Subcutaneous adipose tissue (tissue), 4 donors: ENCODE data around the gene HMGCS1. TPM values are rescaled to one million over a fixed set of nuclear protein-coding genes. Genes with fewer than 3 reads are reported as not detected.

Source experiments
- total RNA-seq, 4 donors: library from RNA; depleted of rRNA; stranded (reverse); fragments of >200 nt; gene quantifications; one replicate each; pipeline ENCODE4 v1.1.0, GENCODE V29; 2016
- TF ChIP-seq, protein P1 (sequence below): fragments of 450-650 bp; IDR thresholded peaks from one replicate; pipeline ENCODE4 v1.5.1; 2016; ENCODE audit warnings: low read depth, mild to moderate bottlenecking, control low read depth, antibody characterized with exemption, moderate library complexity

Gene HMGCS1
- total RNA-seq, 4 donors from 2014 or later: 22.9 to 36.7 (median 27.4) TPM

DNA sequence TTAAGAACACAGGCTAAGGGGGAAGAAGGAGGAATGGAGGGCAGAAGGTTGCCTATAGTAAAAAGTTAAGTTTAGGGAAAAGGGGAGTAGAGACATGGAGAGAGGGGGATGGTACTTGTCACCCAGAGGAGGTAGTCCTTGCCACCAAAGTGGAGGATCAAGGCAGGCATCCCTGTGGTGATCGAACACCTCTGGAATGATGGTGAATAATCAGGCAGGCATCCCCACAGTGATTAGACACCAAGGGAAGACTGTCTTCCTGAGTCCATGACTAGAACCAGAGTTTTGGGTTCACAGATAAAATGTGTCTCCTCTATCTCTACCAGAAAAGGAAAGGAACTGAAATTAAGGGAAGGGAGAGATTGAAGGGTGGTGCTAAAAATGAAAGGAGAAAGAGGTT lies 19.2 kb upstream of the HMGCS1 start:
- TF ChIP-seq, protein P1, sequence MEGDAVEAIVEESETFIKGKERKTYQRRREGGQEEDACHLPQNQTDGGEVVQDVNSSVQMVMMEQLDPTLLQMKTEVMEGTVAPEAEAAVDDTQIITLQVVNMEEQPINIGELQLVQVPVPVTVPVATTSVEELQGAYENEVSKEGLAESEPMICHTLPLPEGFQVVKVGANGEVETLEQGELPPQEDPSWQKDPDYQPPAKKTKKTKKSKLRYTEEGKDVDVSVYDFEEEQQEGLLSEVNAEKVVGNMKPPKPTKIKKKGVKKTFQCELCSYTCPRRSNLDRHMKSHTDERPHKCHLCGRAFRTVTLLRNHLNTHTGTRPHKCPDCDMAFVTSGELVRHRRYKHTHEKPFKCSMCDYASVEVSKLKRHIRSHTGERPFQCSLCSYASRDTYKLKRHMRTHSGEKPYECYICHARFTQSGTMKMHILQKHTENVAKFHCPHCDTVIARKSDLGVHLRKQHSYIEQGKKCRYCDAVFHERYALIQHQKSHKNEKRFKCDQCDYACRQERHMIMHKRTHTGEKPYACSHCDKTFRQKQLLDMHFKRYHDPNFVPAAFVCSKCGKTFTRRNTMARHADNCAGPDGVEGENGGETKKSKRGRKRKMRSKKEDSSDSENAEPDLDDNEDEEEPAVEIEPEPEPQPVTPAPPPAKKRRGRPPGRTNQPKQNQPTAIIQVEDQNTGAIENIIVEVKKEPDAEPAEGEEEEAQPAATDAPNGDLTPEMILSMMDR: no peak

- TF ChIP-seq, protein P1: no peak
These were observed 7.6 kb upstream of the HMGCS1 start for GRCh38 chr5:43320846-43321245.

DNA sequence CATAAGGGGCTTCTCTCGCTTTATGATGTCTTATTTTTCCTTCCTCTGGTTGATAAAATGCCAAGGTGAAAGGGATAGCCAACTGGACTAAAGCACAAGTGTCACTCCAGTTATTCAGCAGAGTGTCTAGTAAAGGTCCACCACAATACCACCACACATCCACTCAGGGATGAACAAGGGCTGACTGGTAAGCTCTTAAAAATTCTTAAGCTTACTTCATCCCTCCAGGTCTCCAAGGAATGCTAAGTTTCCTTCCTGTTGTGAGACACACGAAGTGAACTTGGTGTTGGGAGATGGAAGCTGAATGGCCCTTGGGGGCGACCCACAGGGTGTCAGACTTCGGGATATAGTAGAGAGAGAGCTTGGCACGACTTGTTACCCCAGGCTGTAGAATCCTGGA lies 3.2 kb upstream of the HMGCS1 start:
- TF ChIP-seq, protein P1: no peak

DNA sequence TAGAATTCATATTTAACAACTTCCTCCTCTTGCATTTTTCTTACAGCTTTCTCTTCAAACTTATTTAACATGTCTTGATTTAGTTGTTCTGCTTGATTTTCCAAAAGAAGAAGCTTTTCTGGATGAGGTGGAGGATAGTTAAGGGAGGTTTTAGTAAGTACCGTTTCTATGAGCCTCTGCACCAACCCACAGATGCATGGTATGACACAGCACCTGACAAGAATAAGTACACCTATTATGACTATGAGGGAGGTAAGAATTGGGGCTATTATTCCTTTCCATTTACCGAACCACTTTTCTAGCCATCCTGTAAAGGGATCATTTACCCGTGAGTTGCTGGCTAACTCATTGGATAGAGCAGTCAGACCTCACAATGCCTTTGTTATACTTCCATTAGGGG lies 2.5 kb upstream of the HMGCS1 start:
- TF ChIP-seq, protein P1: no peak

DNA sequence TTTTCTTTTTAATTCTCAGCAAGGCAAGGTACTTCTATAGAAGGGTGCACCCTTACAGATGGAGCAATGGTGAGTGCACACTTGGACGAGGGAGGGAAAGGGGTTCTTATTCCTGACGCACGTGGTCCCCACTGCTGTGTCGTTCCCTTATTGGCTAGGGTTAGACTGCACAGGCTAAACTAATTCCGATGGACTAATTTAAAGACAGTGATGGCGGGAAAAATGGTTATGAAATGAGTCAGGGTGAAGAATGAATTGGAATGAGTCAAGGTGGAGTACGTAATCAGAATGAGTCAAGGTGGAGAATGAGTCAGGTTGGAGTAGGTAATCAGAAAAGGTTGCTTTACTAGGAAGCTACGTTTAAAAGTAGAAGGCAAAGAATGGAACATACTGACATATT lies 2.1 kb upstream of the HMGCS1 start:
- TF ChIP-seq, protein P1: no peak

DNA sequence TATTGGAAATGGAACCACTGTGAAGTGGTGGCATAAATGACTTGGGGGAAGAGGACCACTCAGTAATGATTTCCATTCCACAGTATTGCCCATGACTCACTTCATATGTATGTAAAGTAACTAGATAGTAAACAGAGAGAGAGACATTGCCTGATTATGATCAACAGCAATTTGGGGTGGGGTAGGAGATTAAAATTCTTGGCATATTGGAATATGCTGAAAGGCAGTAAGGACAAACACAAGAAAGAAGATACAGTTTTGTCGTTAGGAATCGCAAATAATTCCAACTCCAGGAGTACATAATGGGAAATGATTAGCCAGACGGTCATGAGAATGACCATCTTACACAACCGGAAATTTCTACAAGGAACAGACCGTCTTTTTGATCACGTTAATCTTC lies 1.5 kb upstream of the HMGCS1 start:
- TF ChIP-seq, protein P1: no peak

- TF ChIP-seq, protein P1: no peak
These were observed 744 bp upstream of the HMGCS1 start for GRCh38 chr5:43313854-43314457.

DNA sequence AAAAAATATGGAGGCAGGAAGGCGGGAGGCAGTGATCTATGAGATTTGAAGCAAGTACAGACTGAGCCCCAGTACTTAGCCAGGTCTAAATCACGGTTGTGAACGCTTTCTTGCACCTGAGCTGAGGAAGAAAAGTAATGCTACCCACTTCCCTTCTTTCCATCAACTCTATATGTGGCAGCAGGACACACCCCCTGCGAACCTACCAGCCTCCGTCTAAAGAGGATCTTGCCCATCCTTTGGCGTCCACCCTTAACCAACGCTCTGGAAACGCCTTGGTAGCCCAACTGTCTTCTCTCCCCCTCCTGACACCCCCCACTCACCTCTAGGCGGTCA lies 545 bp downstream of the HMGCS1 start:
- TF ChIP-seq, protein P1: no peak
